WTC11 (cell line): ENCODE data around the gene ECT2L. TPM values are rescaled to one million over a fixed set of nuclear protein-coding genes. Genes with fewer than 3 reads are reported as not detected.

ENCODE experiments used
- ATAC-seq: fragments of 200-7000 bp; cut with Tn5 transposase; 2 replicates; pipeline ENCODE4 v1.10.0; 2021; ENCODE audit warnings: mild to moderate bottlenecking, moderate library complexity
- CTCF ChIA-PET: fragments of 300-600 bp; sonication (Branson Sonifier 250); formaldehyde crosslinking; loops from one replicate; lab custom pipeline; 2021; ENCODE audit warnings: antibody characterized with exemption; lab: Charles Lee
- POLR2A ChIA-PET: fragments of 350-600 bp; sonication (Branson Sonifier 250); formaldehyde crosslinking; loops from one replicate; lab custom pipeline; 2021; ENCODE audit warnings: antibody characterized with exemption; lab: Charles Lee
- DNase-seq: peaks from one replicate; pipeline ENCODE4 v3.0.0; 2021; ENCODE audit warnings: low spot score
- H3K27ac Mint-ChIP-seq: 2 replicates; pipeline ENCODE4 v1.8.0; 2021; ENCODE audit warnings: mixed read lengths
- H3K27me3 Mint-ChIP-seq: 2 replicates; pipeline ENCODE4 v1.8.0; 2021; ENCODE audit warnings: low read depth, mild to moderate bottlenecking, moderate library complexity, mixed read lengths
- H3K36me3 Mint-ChIP-seq: 2 replicates; pipeline ENCODE4 v1.8.0; 2021; ENCODE audit warnings: mixed read lengths
- H3K4me1 Mint-ChIP-seq: 2 replicates; pipeline ENCODE4 v1.8.0; 2022; ENCODE audit warnings: mixed read lengths
- H3K4me3 Mint-ChIP-seq: 2 replicates; pipeline ENCODE4 v1.8.0; 2021; ENCODE audit warnings: mild to moderate bottlenecking, moderate library complexity, mixed read lengths
- H3K9me3 Mint-ChIP-seq: 2 replicates; pipeline ENCODE4 v1.8.0; 2021; ENCODE audit warnings: mixed read lengths
- CBFB ChIP-seq: sonication (generic); formaldehyde crosslinking; IDR thresholded peaks from 2 replicates; pipeline ENCODE4 v1.8.1; 2022; ENCODE audit warnings: mild to moderate bottlenecking, low read depth, missing genetic modification reagents
- CTCF ChIP-seq: fragments of 200-600 bp; IDR thresholded peaks from 2 replicates; pipeline ENCODE4 v1.8.0; 2022; ENCODE audit warnings: antibody characterized with exemption
- E2F1 ChIP-seq: sonication (generic); formaldehyde crosslinking; IDR thresholded peaks from 2 replicates; pipeline ENCODE4 v1.8.0; 2022; ENCODE audit warnings: mild to moderate bottlenecking, missing genetic modification reagents
- ETV6 ChIP-seq: sonication (generic); formaldehyde crosslinking; IDR thresholded peaks from 2 replicates; pipeline ENCODE4 v1.8.1; 2022; ENCODE audit warnings: mild to moderate bottlenecking, missing genetic modification reagents
- IRF2 ChIP-seq: sonication (generic); formaldehyde crosslinking; IDR thresholded peaks from 2 replicates; pipeline ENCODE4 v1.8.0; 2022; ENCODE audit warnings: low read depth, missing genetic modification reagents, borderline replicate concordance
- JUN ChIP-seq: sonication (generic); formaldehyde crosslinking; IDR thresholded peaks from 2 replicates; pipeline ENCODE4 v1.8.0; 2023; ENCODE audit warnings: mild to moderate bottlenecking, missing genetic modification reagents
- NFE2L1 ChIP-seq: sonication (generic); formaldehyde crosslinking; IDR thresholded peaks from 2 replicates; pipeline ENCODE4 v1.8.1; 2023; ENCODE audit warnings: missing genetic modification reagents
- NR1H2 ChIP-seq: sonication (generic); formaldehyde crosslinking; IDR thresholded peaks from 2 replicates; pipeline ENCODE4 v1.9.0; 2021; ENCODE audit warnings: mild to moderate bottlenecking, moderate library complexity, missing genetic modification reagents
- NR2C2 ChIP-seq: sonication (generic); formaldehyde crosslinking; IDR thresholded peaks from 2 replicates; pipeline ENCODE4 v1.8.0; 2022; ENCODE audit warnings: mild to moderate bottlenecking, missing genetic modification reagents
- NR3C1 ChIP-seq: sonication (generic); formaldehyde crosslinking; conservative IDR thresholded peaks from 2 replicates; pipeline ENCODE4 v1.8.1; 2023; ENCODE audit warnings: low read depth, mild to moderate bottlenecking, missing genetic modification reagents
- OVOL2 ChIP-seq: fragments of 250-450 bp; sonication (Bioruptor Pico); IDR thresholded peaks from 2 replicates; pipeline ENCODE4 v1.9.0; 2021; ENCODE audit warnings: mild to moderate bottlenecking, borderline replicate concordance
- TCF7 ChIP-seq: sonication (generic); formaldehyde crosslinking; IDR thresholded peaks from 2 replicates; pipeline ENCODE4 v1.8.0; 2022; ENCODE audit warnings: mild to moderate bottlenecking, low read depth, missing genetic modification reagents, moderate library complexity
- TEAD4 ChIP-seq: sonication (generic); formaldehyde crosslinking; IDR thresholded peaks from 2 replicates; pipeline ENCODE4 v1.8.0; 2022; ENCODE audit warnings: mild to moderate bottlenecking, missing genetic modification reagents
- USF1 ChIP-seq: sonication (generic); formaldehyde crosslinking; IDR thresholded peaks from 2 replicates; pipeline ENCODE4 v1.8.0; 2022; ENCODE audit warnings: mild to moderate bottlenecking, missing genetic modification reagents
- ZNF138 ChIP-seq: sonication (generic); formaldehyde crosslinking; conservative IDR thresholded peaks from 2 replicates; pipeline ENCODE4 v1.8.1; 2022; ENCODE audit warnings: mild to moderate bottlenecking, moderate library complexity, missing genetic modification reagents
- ZNF281 ChIP-seq: sonication (generic); formaldehyde crosslinking; IDR thresholded peaks from 2 replicates; pipeline ENCODE4 v1.8.0; 2023; ENCODE audit warnings: mild to moderate bottlenecking, missing genetic modification reagents
- total RNA-seq: library from RNA; stranded (reverse); gene quantifications from 3 replicates; pipeline ENCODE4 v1.2.3, GENCODE V29; 2021
- TF ChIP-seq, protein P1 (sequence below): sonication (generic); formaldehyde crosslinking; IDR thresholded peaks from 2 replicates; pipeline ENCODE4 v1.8.1; 2023; ENCODE audit warnings: mild to moderate bottlenecking, missing genetic modification reagents, moderate library complexity

ECT2L gene
- total RNA-seq, 1 experiment from 2014 or later = not detected

DNA sequence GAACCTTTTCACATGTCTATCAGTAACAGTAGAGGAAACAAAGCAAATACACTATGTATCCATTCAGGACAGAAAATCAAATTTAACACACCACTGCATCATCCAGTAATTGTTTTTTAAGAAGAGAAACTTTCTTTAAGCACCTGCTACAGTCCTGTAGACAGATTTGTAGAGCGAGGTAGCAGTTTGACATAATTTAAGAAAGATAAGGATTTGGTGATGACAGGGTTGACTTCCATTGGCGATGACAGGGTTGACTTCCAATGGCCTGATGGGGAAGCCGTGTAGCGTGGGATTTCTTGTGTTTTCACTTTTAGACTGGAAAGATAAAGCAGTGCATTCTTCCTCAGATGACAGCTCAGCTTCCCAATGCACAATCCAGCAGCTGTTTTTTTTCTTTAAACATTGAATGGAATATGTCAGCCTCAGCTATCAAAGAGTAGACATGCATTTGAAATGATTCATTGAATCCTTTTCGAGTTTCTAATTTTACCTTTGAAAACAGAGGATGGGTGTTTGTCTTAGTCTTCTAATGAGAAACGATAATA is 68.5 kb downstream of the ECT2L start:
- TF ChIP-seq NR3C1 (CRISPR knock-in tag) (no peak), ETV6 (CRISPR knock-in tag) (no peak), USF1 (no peak), NR2C2 (CRISPR knock-in tag) (no peak), E2F1 (no peak), ZNF281 (CRISPR knock-in tag) (no peak), TCF7 (CRISPR knock-in tag) (no peak), OVOL2 (CRISPR knock-in tag) (no peak)
- Mint-ChIP-seq H3K9me3 (no peaks in the 10 kb centered on the region), H3K27me3 (no peaks in the 10 kb centered on the region), H3K4me1 (peaks cover 14% of the 10 kb centered on the region), H3K27ac (no peak overlapping the region), H3K4me3 (no peak overlapping the region), H3K36me3 (no peaks in the 10 kb centered on the region)
- DNase-seq (no peak), ATAC-seq (no peak)
- ChIA-PET CTCF (no interaction called here), POLR2A (no interaction called here)

GRCh38 chr6:138865480-138866109 is 69.7 kb downstream of the ECT2L start:
- Mint-ChIP-seq H3K27ac (no peak overlapping the region), H3K4me1 (peaks cover 21% of the 10 kb centered on the region), H3K27me3 (no peaks in the 10 kb centered on the region), H3K9me3 (no peaks in the 10 kb centered on the region), H3K36me3 (no peaks in the 10 kb centered on the region), H3K4me3 (no peak overlapping the region)
- POLR2A ChIA-PET = no interaction called here
- no peak for DNase-seq
- CTCF ChIA-PET = interaction anchor here (0.6 kb wide), 1 partner anchor 1190 kb away, joined by 3 read pairs; no protein-coding TSS in a partner anchor
- TF ChIP-seq JUN (CRISPR knock-in tag) (no peak), TEAD4 (CRISPR knock-in tag) (no peak), ZNF138 (CRISPR knock-in tag) (no peak), NFE2L1 (no peak), IRF2 (CRISPR knock-in tag) (no peak), CTCF (no peak), CBFB (CRISPR knock-in tag) (no peak), NR1H2 (CRISPR knock-in tag) (no peak)
- TF ChIP-seq, protein P1, sequence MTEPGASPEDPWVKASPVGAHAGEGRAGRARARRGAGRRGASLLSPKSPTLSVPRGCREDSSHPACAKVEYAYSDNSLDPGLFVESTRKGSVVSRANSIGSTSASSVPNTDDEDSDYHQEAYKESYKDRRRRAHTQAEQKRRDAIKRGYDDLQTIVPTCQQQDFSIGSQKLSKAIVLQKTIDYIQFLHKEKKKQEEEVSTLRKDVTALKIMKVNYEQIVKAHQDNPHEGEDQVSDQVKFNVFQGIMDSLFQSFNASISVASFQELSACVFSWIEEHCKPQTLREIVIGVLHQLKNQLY (CRISPR knock-in tag) = no peak
- ATAC-seq = no peak
